ENCODE results near the gene NDUFA1. TPM values are rescaled to one million over a fixed set of nuclear protein-coding genes. Genes with fewer than 3 reads are reported as not detected.

NDUFA1 gene
- total RNA-seq, 2 donors from 2014 or later = 63.9 to 87.5 TPM

DNA sequence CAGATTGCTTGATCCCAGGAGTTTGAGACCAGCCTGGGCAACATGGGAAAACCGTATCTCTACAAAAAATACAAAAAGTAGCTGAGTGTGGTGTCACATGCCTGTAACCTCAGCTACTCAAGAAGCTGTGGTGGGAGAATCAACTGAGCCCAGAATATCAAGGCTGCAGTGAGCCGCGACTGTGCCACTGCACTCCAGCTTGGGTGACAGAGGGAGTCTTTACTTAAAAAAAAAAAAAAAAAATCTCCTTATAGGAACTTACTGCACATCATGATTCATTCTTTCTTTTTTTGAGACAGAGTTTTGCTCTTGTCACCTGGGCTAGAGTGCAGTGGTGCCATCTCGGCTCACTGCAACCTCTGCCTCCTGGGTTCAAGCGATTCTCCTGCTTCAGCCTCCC is 43.2 kb upstream of the NDUFA1 start:
- Mint-ChIP-seq H3K4me3 (no peak overlapping the region), H3K27ac (no peak overlapping the region), H3K4me1 (no peaks in the 10 kb centered on the region), H3K36me3 (ENCODE audit: low read depth) (peaks cover 25% of the 10 kb centered on the region), H3K9me3 (peaks cover 46% of the 10 kb centered on the region), H3K27me3 (ENCODE audit: insufficient read depth) (no peaks in the 10 kb centered on the region)
- Histone ChIP-seq H3K36me3 (ENCODE audit: control insufficient read depth, insufficient read depth, low read length) (peaks cover 10% of the 10 kb centered on the region), H3K27ac (ENCODE audit: low read depth, low read length) (no peak overlapping the region), H3K9me3 (ENCODE audit: control insufficient read depth, low read length) (no peaks in the 10 kb centered on the region), H3K27me3 (ENCODE audit: control insufficient read depth, insufficient read depth, low read length, poor library complexity, severe bottlenecking) (no peaks in the 10 kb centered on the region), H3K9ac (ENCODE audit: extremely low read depth, low read length, poor library complexity, severe bottlenecking) (no peak overlapping the region), H3K4me1 (ENCODE audit: control insufficient read depth, insufficient read depth, low read length) (no peaks in the 10 kb centered on the region), H3K4me3 (ENCODE audit: low read length) (no peak overlapping the region)
- TF ChIP-seq, protein P1, sequence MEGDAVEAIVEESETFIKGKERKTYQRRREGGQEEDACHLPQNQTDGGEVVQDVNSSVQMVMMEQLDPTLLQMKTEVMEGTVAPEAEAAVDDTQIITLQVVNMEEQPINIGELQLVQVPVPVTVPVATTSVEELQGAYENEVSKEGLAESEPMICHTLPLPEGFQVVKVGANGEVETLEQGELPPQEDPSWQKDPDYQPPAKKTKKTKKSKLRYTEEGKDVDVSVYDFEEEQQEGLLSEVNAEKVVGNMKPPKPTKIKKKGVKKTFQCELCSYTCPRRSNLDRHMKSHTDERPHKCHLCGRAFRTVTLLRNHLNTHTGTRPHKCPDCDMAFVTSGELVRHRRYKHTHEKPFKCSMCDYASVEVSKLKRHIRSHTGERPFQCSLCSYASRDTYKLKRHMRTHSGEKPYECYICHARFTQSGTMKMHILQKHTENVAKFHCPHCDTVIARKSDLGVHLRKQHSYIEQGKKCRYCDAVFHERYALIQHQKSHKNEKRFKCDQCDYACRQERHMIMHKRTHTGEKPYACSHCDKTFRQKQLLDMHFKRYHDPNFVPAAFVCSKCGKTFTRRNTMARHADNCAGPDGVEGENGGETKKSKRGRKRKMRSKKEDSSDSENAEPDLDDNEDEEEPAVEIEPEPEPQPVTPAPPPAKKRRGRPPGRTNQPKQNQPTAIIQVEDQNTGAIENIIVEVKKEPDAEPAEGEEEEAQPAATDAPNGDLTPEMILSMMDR (conservative IDR thresholded peaks at IDR 0.05) = no peak
- WGBS, 2 experiments (ENCODE audit: insufficient coverage in 1 of 2, insufficient read length in 1 of 2) = 95 to 100% methylated on average over 1 to 5 of the region's 5 CpGs
- no peak for DNase-seq

DNA sequence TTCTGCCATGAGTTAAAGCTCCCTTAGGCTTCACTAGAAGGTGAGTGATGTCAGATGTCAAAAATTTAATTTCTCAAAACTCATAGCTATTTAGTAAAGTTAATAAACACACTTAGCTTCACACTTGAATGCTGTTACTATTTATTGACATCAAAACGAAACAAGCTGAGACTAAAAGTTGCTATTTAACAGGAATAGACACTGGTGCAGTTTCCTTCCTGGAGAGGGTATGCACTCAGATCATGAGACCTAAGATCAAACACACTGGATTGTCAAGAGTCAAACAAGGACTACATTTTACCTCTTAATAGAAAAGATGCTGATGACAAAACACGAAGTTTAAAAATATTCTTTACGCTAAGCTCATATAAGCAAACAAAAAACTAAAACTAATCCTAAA is 37.7 kb upstream of the NDUFA1 start:
- H3K9me3 ChIP-seq (ENCODE audit: control insufficient read depth, low read length) = no peaks in the 10 kb centered on the region
- H3K9ac ChIP-seq (ENCODE audit: extremely low read depth, low read length, poor library complexity, severe bottlenecking) = no peak overlapping the region
- peaks cover 53% of the 10 kb centered on the region for H3K9me3 Mint-ChIP-seq
- no peak overlapping the region for H3K4me3 ChIP-seq (ENCODE audit: low read length)
- no peak overlapping the region for H3K4me3 Mint-ChIP-seq
- peaks cover 66% of the 10 kb centered on the region for H3K36me3 Mint-ChIP-seq (ENCODE audit: low read depth)
- H3K4me1 ChIP-seq (ENCODE audit: control insufficient read depth, insufficient read depth, low read length) = no peaks in the 10 kb centered on the region
- no peak overlapping the region for H3K27ac Mint-ChIP-seq
- no peak overlapping the region for H3K27ac ChIP-seq (ENCODE audit: low read depth, low read length)
- 100% methylated on average over 2 to 3 of the region's 3 CpGs for WGBS, 2 experiments (ENCODE audit: insufficient coverage in 1 of 2, insufficient read length in 1 of 2)
- H3K36me3 ChIP-seq (ENCODE audit: control insufficient read depth, insufficient read depth, low read length) = peaks cover 39% of the 10 kb centered on the region
- no peaks in the 10 kb centered on the region for H3K27me3 Mint-ChIP-seq (ENCODE audit: insufficient read depth)
- no peak for DNase-seq
- H3K4me1 Mint-ChIP-seq = no peaks in the 10 kb centered on the region
- no peaks in the 10 kb centered on the region for H3K27me3 ChIP-seq (ENCODE audit: control insufficient read depth, insufficient read depth, low read length, poor library complexity, severe bottlenecking)
- TF ChIP-seq, protein P1 (conservative IDR thresholded peaks at IDR 0.05) = no peak

DNA sequence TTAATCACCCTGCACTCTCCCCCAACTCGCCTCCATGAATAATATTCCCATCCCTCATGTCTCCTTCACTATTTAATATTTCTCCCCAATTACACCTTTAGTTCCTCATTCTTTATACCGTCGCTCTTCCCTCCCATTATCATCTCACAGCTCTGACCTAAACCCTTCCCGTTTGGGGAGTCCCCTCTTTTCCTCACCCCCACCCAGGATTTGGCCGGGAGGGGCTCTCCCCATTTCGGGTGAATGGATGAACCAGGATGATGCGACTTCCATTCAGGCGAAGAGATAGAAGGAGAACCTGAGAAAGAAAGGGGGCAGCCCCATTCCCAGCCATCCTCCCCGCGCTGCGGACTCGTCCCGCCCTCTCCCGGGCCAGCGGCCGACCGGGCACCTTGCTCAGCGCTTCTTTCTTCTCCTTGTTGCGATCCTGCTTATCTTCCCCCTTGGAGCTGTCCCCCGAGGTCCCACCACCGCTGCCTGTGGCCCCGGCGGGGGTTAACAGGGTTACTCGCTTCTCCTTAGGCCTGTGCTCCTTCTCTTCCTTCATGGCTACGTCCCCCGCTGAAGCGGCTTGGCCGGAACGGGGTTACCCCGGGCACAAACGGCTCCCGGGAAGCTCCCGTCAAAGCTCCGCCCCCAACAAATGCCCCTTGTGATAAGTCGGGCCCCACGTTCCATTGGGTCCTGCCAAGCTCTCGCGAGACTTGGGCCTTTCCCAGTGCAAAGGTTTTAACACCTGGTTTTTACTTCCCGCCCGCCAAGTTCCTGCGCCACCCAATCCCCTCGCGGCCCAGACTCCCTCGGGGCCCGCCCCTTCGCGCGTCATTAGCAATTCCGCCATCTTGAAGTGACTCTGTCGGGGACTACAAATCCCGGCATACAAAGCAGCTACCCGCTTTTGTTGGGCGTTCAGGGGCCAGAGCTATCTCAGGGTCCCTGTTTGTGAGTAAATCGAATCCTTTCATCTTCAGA is 19.0 kb upstream of the NDUFA1 start, which contains the start of gene UPF3B:
TSS of gene UPF3B (minus strand) at position 582 of the 972 bp plus-strand sequence. CDS start at position 547, 35 bp downstream.
- Histone ChIP-seq H3K36me3 (ENCODE audit: control insufficient read depth, insufficient read depth, low read length) (peaks cover 32% of the 10 kb centered on the region), H3K4me1 (ENCODE audit: control insufficient read depth, insufficient read depth, low read length) (no peaks in the 10 kb centered on the region), H3K9ac (ENCODE audit: extremely low read depth, low read length, poor library complexity, severe bottlenecking) (peak within 1 kb of the TSS; percentile 80), H3K4me3 (ENCODE audit: low read length) (peak within 1 kb of the TSS; percentile 96), H3K27ac (ENCODE audit: low read depth, low read length) (peak within 1 kb of the TSS; percentile 70), H3K27me3 (ENCODE audit: control insufficient read depth, insufficient read depth, low read length, poor library complexity, severe bottlenecking) (no peaks in the 10 kb centered on the region), H3K9me3 (ENCODE audit: control insufficient read depth, low read length) (no peaks in the 10 kb centered on the region)
- peak; percentile 97 for DNase-seq
- peak within 1 kb of the TSS; percentile 91 for H3K4me3 Mint-ChIP-seq
- H3K36me3 Mint-ChIP-seq (ENCODE audit: low read depth) = peaks cover 27% of the 10 kb centered on the region
- no peaks in the 10 kb centered on the region for H3K4me1 Mint-ChIP-seq
- TF ChIP-seq, protein P1 (conservative IDR thresholded peaks at IDR 0.05) = no peak
- H3K9me3 Mint-ChIP-seq = peaks cover 58% of the 10 kb centered on the region
- peak within 1 kb of the TSS; percentile 99 for H3K27ac Mint-ChIP-seq
- no peaks in the 10 kb centered on the region for H3K27me3 Mint-ChIP-seq (ENCODE audit: insufficient read depth)
- 0 to 3% methylated on average over 6 to 50 of the region's 54 CpGs for WGBS, 2 experiments (ENCODE audit: insufficient coverage in 1 of 2, insufficient read length in 1 of 2)

Measured in endodermal cell (in vitro differentiated cells).